Suppressor macrophage treated with lipopolysaccharide for 1 hour (primary cell): ENCODE results near the gene LONRF2.
A peak's percentile ranks its signal among the peaks of the same experiment; 100 is the strongest.

ENCODE experiments used
- DNase-seq, 3 donors: peaks; one replicate each; pipeline ENCODE4 v3.0.0-alpha.2; 2020 to 2022

Gene LONRF2

DNA sequence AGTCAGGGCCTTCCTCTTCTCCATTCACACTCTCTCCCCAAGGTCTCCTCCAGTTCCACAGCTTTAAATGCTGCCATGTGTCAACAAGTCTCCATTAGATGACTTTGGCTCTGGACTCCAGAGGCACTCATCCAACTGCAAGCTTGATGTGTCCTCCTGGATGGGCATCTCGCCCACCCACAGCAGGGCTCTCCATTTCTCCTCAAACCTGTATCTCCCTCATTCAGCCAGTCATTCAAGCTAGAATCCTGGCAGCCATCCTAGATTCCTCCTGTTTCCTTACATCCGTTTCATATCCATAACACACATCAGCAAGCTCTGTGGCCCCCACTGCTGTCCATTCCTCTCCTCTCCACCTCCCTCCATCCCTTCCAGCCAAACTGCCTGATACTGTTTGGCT, 91.5 kb downstream of the LONRF2 start:
- DNase-seq = no peak

DNA sequence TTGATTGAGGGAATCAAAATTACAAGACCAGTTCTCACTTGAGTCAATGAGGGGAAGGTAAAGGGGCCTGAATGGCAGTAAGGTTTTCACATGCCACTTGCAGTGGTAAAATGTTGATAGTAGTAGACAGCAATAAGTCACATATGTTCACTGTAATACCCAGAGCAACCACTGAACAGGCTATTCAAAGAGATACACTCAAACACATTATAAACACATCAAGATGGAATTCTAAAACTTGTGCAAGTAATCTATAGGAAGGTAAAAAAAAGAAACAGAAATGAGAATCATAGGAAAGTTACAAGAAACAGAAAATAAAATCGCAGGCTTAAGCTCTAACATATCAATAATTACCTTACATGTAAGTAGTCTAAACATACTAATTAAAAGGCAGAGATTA, 93.3 kb downstream of the LONRF2 start:
- no peak for DNase-seq

DNA sequence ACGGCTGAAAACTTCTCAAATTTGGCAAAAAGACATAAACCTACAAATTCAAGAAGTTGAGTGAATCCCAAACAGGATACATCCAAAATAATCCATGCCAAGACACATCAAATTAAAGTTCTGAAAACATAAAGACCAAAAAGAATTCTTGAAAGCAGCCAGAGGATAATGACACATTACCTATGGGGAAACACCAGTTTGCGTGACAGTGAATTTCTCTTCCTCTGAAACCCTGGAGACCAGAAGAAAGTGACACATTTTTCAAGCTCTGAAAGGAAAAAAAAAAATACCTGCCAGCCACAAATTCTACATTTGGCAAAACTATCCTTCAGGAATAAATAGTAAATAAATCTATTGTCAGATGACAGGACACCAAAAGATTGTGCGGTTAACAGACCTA, 93.9 kb downstream of the LONRF2 start:
- DNase-seq = peak in 1 of 3 donors; percentile 38

DNA sequence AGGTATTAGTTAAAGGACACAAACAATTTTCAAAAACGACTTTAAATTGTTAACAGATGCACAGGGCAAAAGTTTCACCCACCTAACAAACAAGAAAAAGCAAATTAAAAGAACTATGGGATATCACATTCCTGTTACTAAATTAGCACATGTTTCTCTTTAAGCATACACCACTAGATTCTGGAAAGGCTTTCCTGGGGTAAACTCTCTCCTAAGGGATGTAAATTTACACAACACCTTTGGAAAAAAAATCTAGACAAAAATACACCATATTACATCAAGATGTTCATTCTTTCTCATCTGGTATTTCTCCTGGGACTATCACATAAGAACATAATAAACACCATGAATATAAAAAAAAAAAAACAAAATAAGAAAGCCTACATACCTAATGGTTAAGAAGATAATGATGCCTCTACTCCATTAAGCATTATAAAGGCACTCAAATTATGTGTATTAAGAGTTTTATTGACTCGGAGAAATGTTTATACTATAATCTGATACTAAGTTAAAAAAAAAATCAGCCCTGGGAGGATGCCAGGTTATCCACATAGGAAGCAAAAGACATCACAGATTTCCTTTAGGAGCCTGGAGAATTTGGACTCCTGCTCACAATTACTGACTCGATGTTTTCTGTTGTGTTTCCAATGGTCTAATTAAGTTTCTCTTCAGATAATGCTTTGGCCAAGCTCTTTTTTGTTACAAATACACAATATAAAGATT, 97.2 kb downstream of the LONRF2 start:
- DNase-seq = no peak

DNA sequence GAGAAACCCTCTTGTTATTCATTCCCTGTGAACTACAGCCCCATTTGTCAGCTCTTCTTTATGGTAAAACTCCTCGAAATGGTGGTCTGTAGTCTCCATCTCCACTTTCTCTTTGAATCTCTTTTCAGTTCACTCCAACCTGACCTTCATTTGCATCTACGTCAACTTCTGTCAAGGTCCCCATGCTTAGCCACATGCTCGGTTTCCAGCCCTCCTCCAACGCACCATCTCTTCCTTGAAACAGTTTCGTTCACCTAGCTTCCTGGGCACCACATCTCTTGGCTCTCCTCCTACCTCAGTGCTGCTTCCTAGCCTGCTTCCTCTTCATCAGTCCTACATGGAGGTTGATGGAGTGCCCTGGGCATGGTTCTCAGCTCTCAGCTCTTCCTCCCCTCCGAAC, 98.8 kb downstream of the LONRF2 start:
- DNase-seq = no peak
